Gastroesophageal sphincter (tissue), 3 donors: ENCODE results near the gene ITPK1.

Experiments used
- CTCF ChIP-seq, 4 experiments: fragments of 200-600 bp in 2 of 4; fragments of 450-650 bp in 2 of 4; sonication (generic) in 1 of 4; IDR thresholded peaks; one replicate each; pipeline ENCODE4 v1.5.1; 2017 to 2019; ENCODE audit warnings: antibody characterized with exemption in 4 of 4, mild to moderate bottlenecking in 2 of 4, moderate library complexity in 2 of 4
- EP300 ChIP-seq: sonication (generic); formaldehyde crosslinking; IDR thresholded peaks from one replicate; pipeline ENCODE4 v1.6.1; 2017; ENCODE audit warnings: antibody characterized with exemption, mild to moderate bottlenecking
- POLR2A ChIP-seq, 2 donors: fragments of 450-650 bp; IDR thresholded peaks; one replicate each; pipeline ENCODE4 v1.6.1; 2017; ENCODE audit warnings: antibody characterized with exemption in 2 of 2, mild to moderate bottlenecking in 2 of 2, moderate library complexity in 1 of 2

- no peak for TF ChIP-seq CTCF (IDR thresholded peaks at IDR 0.05)
- no peak for TF ChIP-seq POLR2A (IDR thresholded peaks at IDR 0.05)
- no peak for TF ChIP-seq EP300
Measured at GRCh38 chr14:92928961-92929688, 186.6 kb downstream of the ITPK1 start.
